ENCODE data around the gene PGM1. TPM values are rescaled to one million over a fixed set of nuclear protein-coding genes. Genes with fewer than 3 reads are reported as not detected.

PGM1 gene
- total RNA-seq, 1 donor, result 128 TPM

DNA sequence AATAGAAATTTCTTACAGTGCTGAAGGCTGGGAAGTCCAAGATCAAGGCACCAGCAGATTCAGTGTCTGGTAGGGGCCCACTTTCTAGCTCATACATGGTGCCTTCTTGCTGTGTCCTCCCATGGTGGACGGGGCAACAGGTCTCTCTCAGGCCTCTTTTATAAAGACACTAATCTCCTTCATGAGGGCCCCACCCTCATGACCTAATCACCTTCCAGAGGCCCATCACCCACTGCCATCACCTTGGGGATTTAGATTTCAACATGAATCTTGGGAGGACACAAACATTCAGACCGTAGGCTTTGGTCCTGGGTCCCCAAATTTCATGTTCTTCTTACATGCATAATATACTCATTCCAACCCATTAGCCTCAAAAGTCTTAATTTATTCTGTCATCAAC is 71.5 kb downstream of the PGM1 start:
- H4K20me1 ChIP-seq (ENCODE audit: insufficient read depth, low read length), result no peaks in the 10 kb centered on the region
- no peaks in the 10 kb centered on the region for H3K9me3 ChIP-seq (ENCODE audit: low read depth, low read length)
- H2AFZ ChIP-seq (ENCODE audit: low read length), result no peak overlapping the region
- TF ChIP-seq, protein P1, sequence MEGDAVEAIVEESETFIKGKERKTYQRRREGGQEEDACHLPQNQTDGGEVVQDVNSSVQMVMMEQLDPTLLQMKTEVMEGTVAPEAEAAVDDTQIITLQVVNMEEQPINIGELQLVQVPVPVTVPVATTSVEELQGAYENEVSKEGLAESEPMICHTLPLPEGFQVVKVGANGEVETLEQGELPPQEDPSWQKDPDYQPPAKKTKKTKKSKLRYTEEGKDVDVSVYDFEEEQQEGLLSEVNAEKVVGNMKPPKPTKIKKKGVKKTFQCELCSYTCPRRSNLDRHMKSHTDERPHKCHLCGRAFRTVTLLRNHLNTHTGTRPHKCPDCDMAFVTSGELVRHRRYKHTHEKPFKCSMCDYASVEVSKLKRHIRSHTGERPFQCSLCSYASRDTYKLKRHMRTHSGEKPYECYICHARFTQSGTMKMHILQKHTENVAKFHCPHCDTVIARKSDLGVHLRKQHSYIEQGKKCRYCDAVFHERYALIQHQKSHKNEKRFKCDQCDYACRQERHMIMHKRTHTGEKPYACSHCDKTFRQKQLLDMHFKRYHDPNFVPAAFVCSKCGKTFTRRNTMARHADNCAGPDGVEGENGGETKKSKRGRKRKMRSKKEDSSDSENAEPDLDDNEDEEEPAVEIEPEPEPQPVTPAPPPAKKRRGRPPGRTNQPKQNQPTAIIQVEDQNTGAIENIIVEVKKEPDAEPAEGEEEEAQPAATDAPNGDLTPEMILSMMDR (IDR thresholded peaks at IDR 0.05; ENCODE audit: extremely low read depth, low read depth, low read length), result no peak
- peaks cover 33% of the 10 kb centered on the region for H3K4me1 ChIP-seq (ENCODE audit: insufficient read depth, low read length)
- no peak for DNase-seq (ENCODE audit: insufficient read length, low spot score, missing footprints)
- no peaks in the 10 kb centered on the region for H3K27me3 ChIP-seq (ENCODE audit: insufficient read depth, low read length)
- H3K4me3 ChIP-seq (ENCODE audit: insufficient read depth, low read length), result no peak overlapping the region
- H3K36me3 ChIP-seq (ENCODE audit: insufficient read depth, low read length), result peaks cover 2% of the 10 kb centered on the region
- H3K4me2 ChIP-seq (ENCODE audit: insufficient read depth, low read length), result no peak overlapping the region
- H3K79me2 ChIP-seq (ENCODE audit: insufficient read depth, low read length), result no peaks in the 10 kb centered on the region
- H3K27ac ChIP-seq (ENCODE audit: low read depth, low read length), result peak overlapping the region; percentile 97

DNA sequence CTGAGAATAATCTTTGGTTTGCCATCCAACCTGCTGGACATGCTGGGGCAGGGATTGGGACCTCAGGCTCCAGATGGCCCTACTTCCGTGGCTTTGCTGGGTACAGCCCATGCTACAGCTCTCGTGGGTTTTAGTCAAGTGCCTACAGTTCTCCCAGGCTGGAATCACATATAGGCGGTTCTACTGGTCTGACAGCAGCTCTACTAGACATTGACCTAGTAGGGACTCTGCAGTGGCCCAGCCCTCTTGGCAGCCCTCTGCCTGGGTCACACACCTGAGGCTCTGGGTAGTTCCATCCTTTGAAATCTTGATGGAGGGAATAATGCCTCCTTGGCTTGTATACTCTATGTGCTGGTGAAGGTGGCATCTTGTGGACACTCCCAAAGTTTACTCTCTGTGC is 72.2 kb downstream of the PGM1 start:
- no peak overlapping the region for H3K4me3 ChIP-seq (ENCODE audit: insufficient read depth, low read length)
- no peak overlapping the region for H3K27ac ChIP-seq (ENCODE audit: low read depth, low read length)
- H3K9me3 ChIP-seq (ENCODE audit: low read depth, low read length), result no peaks in the 10 kb centered on the region
- no peaks in the 10 kb centered on the region for H3K36me3 ChIP-seq (ENCODE audit: insufficient read depth, low read length)
- no peaks in the 10 kb centered on the region for H3K79me2 ChIP-seq (ENCODE audit: insufficient read depth, low read length)
- peaks cover 33% of the 10 kb centered on the region for H3K4me1 ChIP-seq (ENCODE audit: insufficient read depth, low read length)
- H4K20me1 ChIP-seq (ENCODE audit: insufficient read depth, low read length), result no peaks in the 10 kb centered on the region
- no peak overlapping the region for H2AFZ ChIP-seq (ENCODE audit: low read length)
- H3K4me2 ChIP-seq (ENCODE audit: insufficient read depth, low read length), result no peak overlapping the region
- no peaks in the 10 kb centered on the region for H3K27me3 ChIP-seq (ENCODE audit: insufficient read depth, low read length)
- TF ChIP-seq, protein P1 (IDR thresholded peaks at IDR 0.05; ENCODE audit: extremely low read depth, low read depth, low read length), result no peak
- no peak for DNase-seq (ENCODE audit: insufficient read length, low spot score, missing footprints)

DNA sequence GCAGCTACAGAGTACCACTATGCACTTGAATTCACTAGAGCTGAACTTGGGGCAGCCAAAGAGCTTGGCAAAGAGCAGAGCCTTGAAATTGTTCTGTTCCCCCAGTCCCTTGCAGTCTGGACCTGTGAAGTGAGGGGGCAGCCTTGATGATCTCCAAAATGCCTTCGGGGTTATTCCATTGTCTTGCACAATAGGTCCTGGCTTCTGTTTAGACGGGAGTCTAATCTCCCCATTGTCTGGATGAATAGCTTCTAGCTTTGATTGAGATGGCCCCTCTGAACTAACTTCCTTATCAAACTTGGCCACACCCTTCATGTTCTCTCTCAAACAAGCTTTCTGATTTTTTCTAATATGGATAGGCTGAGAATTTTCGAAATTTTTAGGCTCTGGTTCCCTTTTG is 72.6 kb downstream of the PGM1 start:
- Histone ChIP-seq H3K36me3 (ENCODE audit: insufficient read depth, low read length) (no peaks in the 10 kb centered on the region), H3K79me2 (ENCODE audit: insufficient read depth, low read length) (no peaks in the 10 kb centered on the region), H3K27me3 (ENCODE audit: insufficient read depth, low read length) (no peaks in the 10 kb centered on the region), H3K9me3 (ENCODE audit: low read depth, low read length) (no peaks in the 10 kb centered on the region), H3K4me2 (ENCODE audit: insufficient read depth, low read length) (no peak overlapping the region), H4K20me1 (ENCODE audit: insufficient read depth, low read length) (no peaks in the 10 kb centered on the region), H2AFZ (ENCODE audit: low read length) (no peak overlapping the region), H3K4me3 (ENCODE audit: insufficient read depth, low read length) (no peak overlapping the region), H3K27ac (ENCODE audit: low read depth, low read length) (no peak overlapping the region), H3K4me1 (ENCODE audit: insufficient read depth, low read length) (peaks cover 33% of the 10 kb centered on the region)
- no peak for DNase-seq (ENCODE audit: insufficient read length, low spot score, missing footprints)
- TF ChIP-seq, protein P1 (IDR thresholded peaks at IDR 0.05; ENCODE audit: extremely low read depth, low read depth, low read length), result no peak

DNA sequence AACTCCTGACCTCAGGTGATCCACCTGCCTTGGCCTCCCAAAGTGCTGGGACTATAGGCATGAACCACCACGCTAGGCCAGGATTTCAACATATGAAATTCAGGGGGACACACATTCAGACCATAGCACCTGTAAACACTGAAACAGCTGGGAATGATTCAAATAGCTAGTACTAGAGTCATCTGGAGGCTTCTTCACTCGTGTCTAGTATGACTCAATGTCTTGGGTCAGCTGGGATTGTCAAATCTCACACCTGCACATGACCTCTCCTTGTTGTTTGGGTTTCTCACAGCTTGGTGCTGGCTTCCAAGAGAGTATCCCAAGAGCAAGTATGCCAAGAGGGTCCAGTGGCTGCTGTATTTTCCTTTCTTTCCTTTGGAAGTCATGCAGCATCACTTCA is 75.1 kb downstream of the PGM1 start:
- no peak overlapping the region for H3K4me2 ChIP-seq (ENCODE audit: insufficient read depth, low read length)

More for the DNA sequence above, 75.1 kb downstream of the PGM1 start:
- no peak overlapping the region for H2AFZ ChIP-seq (ENCODE audit: low read length)
- no peaks in the 10 kb centered on the region for H3K27me3 ChIP-seq (ENCODE audit: insufficient read depth, low read length)
- no peaks in the 10 kb centered on the region for H3K9me3 ChIP-seq (ENCODE audit: low read depth, low read length)
- no peak overlapping the region for H3K27ac ChIP-seq (ENCODE audit: low read depth, low read length)
- no peaks in the 10 kb centered on the region for H3K36me3 ChIP-seq (ENCODE audit: insufficient read depth, low read length)
- no peak for DNase-seq (ENCODE audit: insufficient read length, low spot score, missing footprints)
- TF ChIP-seq, protein P1 (IDR thresholded peaks at IDR 0.05; ENCODE audit: extremely low read depth, low read depth, low read length), result no peak
- H3K4me1 ChIP-seq (ENCODE audit: insufficient read depth, low read length), result peaks cover 10% of the 10 kb centered on the region
- H4K20me1 ChIP-seq (ENCODE audit: insufficient read depth, low read length), result no peaks in the 10 kb centered on the region
- no peaks in the 10 kb centered on the region for H3K79me2 ChIP-seq (ENCODE audit: insufficient read depth, low read length)
- H3K4me3 ChIP-seq (ENCODE audit: insufficient read depth, low read length), result no peak overlapping the region

Data from osteoblast (primary cell).